GM12878 (cell line): ENCODE measurements around the gene DUOX2. TPM values are rescaled to one million over a fixed set of nuclear protein-coding genes. Genes with fewer than 3 reads are reported as not detected.

Experiments
- ATAC-seq: fragments of 200-7000 bp; cut with Tn5 transposase; 3 replicates; pipeline ENCODE4 v1.9.1; 2020; ENCODE audit warnings: mild to moderate bottlenecking, moderate library complexity
- BruUV-seq: library from RNA; stranded (reverse); fragments of 400-500 nt; replicated peaks from 2 replicates; lab custom pipeline; 2021; lab: Mats Ljungman, UMichigan
- CTCF ChIA-PET: fragments of 300-600 bp; sonication (Branson Sonifier 250); formaldehyde crosslinking; extraction: SDS; loops from one replicate; lab custom pipeline; 2021; ENCODE audit warnings: inconsistent platforms; lab: Yijun Ruan, JAX
- POLR2A ChIA-PET: fragments of 350-600 bp; formaldehyde crosslinking; extraction: SDS; loops from one replicate; lab custom pipeline; 2021; ENCODE audit warnings: inconsistent platforms; lab: Charles Lee
- RAD21 ChIA-PET: fragments of 300-600 bp; sonication (Branson Sonifier 250); formaldehyde crosslinking; loops from one replicate; lab custom pipeline; 2023; ENCODE audit warnings: antibody characterized with exemption; ENCODE audit not compliant: unreplicated experiment; lab: Charles Lee
- SMC1A ChIA-PET: fragments of 300-600 bp; sonication (Branson Sonifier 250); formaldehyde crosslinking; loops from one replicate; lab custom pipeline; 2023; ENCODE audit not compliant: unreplicated experiment, uncharacterized antibody; lab: Charles Lee
- DNase-seq: peaks from one replicate; pipeline ENCODE4 v3.0.0-alpha.2; 2011; ENCODE audit warnings: low read depth, low spot score
- FAIRE-seq: peaks from 3 replicates; lab custom pipeline; 2011; peaks lifted over from hg19 to GRCh38; lab: Jason Lieb, UNC
- H2AFZ ChIP-seq: 2 replicates; pipeline ENCODE4 v1.6.0; 2011; ENCODE audit warnings: low read depth, low read length, control low read depth; ENCODE audit not compliant: control insufficient read depth
- H3K27ac ChIP-seq: 2 replicates; pipeline ENCODE4 v1.5.1; 2011; ENCODE audit warnings: control low read depth; ENCODE audit not compliant: control insufficient read depth, insufficient read depth
- H3K27me3 ChIP-seq, 2 experiments: replicated peaks in 1 of 2; 2 replicates each; pipeline versions ENCODE4 v1.6.0 to v1.6.1; 2011; ENCODE audit warnings: low read length in 1 of 2; ENCODE audit not compliant: control insufficient read depth in 2 of 2, insufficient read depth in 2 of 2
- H3K36me3 ChIP-seq, 2 experiments: 2 replicates each; pipeline ENCODE4 v1.5.1; 2011; ENCODE audit warnings: low read length in 1 of 2; ENCODE audit not compliant: control insufficient read depth in 2 of 2, insufficient read depth in 2 of 2
- H3K4me1 ChIP-seq: 2 replicates; pipeline ENCODE4 v1.6.1; 2011; ENCODE audit warnings: mild to moderate bottlenecking, low read length, moderate library complexity, mixed read lengths; ENCODE audit not compliant: control insufficient read depth, insufficient read depth
- H3K4me2 ChIP-seq: 2 replicates; pipeline ENCODE4 v1.6.0; 2011; ENCODE audit warnings: control low read depth; ENCODE audit not compliant: control insufficient read depth, insufficient read depth
- H3K4me3 ChIP-seq: fragments of 200-600 bp; sonication (generic); 2 replicates; pipeline ENCODE4 v1.5.1; 2016
- H3K79me2 ChIP-seq: 2 replicates; pipeline ENCODE4 v1.6.0; 2011; ENCODE audit warnings: low read length; ENCODE audit not compliant: control insufficient read depth, insufficient read depth
- H3K9ac ChIP-seq: 2 replicates; pipeline ENCODE4 v1.8.0; 2011; ENCODE audit warnings: low read length, control low read depth, mixed read lengths; ENCODE audit not compliant: control insufficient read depth, insufficient read depth
- H3K9me3 ChIP-seq: replicated peaks from 3 replicates; pipeline ENCODE4 v1.5.1; 2011; ENCODE audit warnings: mild to moderate bottlenecking, low read length; ENCODE audit not compliant: control insufficient read depth, insufficient read depth
- H4K20me1 ChIP-seq: 2 replicates; pipeline ENCODE4 v1.6.0; 2011; ENCODE audit not compliant: control insufficient read depth, insufficient read depth
- CHD2 ChIP-seq: IDR thresholded peaks from 2 replicates; pipeline ENCODE4 v1.6.1; 2011; ENCODE audit warnings: low read depth, low read length, improper control_type of control experiment, borderline replicate concordance
- HDGF ChIP-seq: fragments of 450-650 bp; IDR thresholded peaks from 2 replicates; pipeline ENCODE4 v1.6.1; 2016; ENCODE audit warnings: antibody characterized with exemption
- NFYA ChIP-seq: IDR thresholded peaks from 2 replicates; pipeline ENCODE4 v1.6.1; 2011; ENCODE audit warnings: low read depth, mild to moderate bottlenecking, low read length, improper control_type of control experiment, borderline replicate concordance
- PBX3 ChIP-seq: IDR thresholded peaks from 2 replicates; pipeline ENCODE4 v1.6.1; 2011; ENCODE audit warnings: mild to moderate bottlenecking, low read depth, low read length, moderate library complexity; ENCODE audit not compliant: insufficient replicate concordance
- SPI1 ChIP-seq: IDR thresholded peaks from 2 replicates; pipeline ENCODE4 v1.6.1; 2011; ENCODE audit warnings: low read depth, mild to moderate bottlenecking, low read length, moderate library complexity, borderline replicate concordance; ENCODE audit not compliant: insufficient read depth
- TAF1 ChIP-seq: IDR thresholded peaks from 2 replicates; pipeline ENCODE4 v1.6.1; 2011; ENCODE audit warnings: mild to moderate bottlenecking, low read depth, low read length, borderline replicate concordance
- TARDBP ChIP-seq: IDR thresholded peaks from 2 replicates; pipeline ENCODE4 v1.6.1; 2016; ENCODE audit warnings: borderline replicate concordance
- ZNF207 ChIP-seq: fragments of 450-650 bp; IDR thresholded peaks from 2 replicates; pipeline ENCODE4 v1.6.1; 2014; ENCODE audit warnings: antibody characterized with exemption, mild to moderate bottlenecking, borderline replicate concordance
- WGBS: methylation state at CpG from one replicate; pipeline ENCODE4 v1.1.6; 2016; ENCODE audit warnings: low lambda C conversion rate; ENCODE audit not compliant: insufficient replicate concordance, insufficient coverage; ENCODE audit errors: missing lambda C conversion rate; 5-methylcytosine and 5-hydroxymethylcytosine counted together
- in situ Hi-C: fragments of 300-500 bp; cut with MboI; formaldehyde crosslinking; loops from 9 replicates; pipeline ENCODE4 v1.14.3; 2018; ENCODE audit warnings: mixed read lengths
- intact Hi-C: fragments of 100-400 bp; cut with micrococcal nuclease; formaldehyde crosslinking; loops from one replicate; pipeline ENCODE4 v1.14.2; 2022; ENCODE audit not compliant: unreplicated experiment
- polyA plus RNA-seq, 11 experiments: library from polyadenylated mRNA; depleted of rRNA in 4 of 11; unstranded in 6 of 11; stranded (reverse) in 5 of 11; fragments of >200 nt; fragmentation: Nextera tagmentation in 4 of 11; fragmentation: Illumina TruSeq in 1 of 11; extraction: Ambion mirVana in 4 of 11; extraction: Trizol in 1 of 11; gene quantifications; 1 replicate in 1 of 11; 2 replicates in 10 of 11; pipeline versions ENCODE4 v1.2.1 to v1.2.3, GENCODE V29; 2011 to 2016; ENCODE audit warnings: inconsistent platforms in 2 of 11, missing spikeins in 2 of 11, low read depth in 1 of 11
- total RNA-seq, 4 experiments: library from RNA; depleted of rRNA in 3 of 4; stranded (reverse); fragments of >200 nt in 3 of 4; fragmentation: Illumina TruSeq in 1 of 4; extraction: Trizol in 1 of 4; gene quantifications; 2 replicates each; pipeline versions ENCODE4 v1.2.1 to v1.2.3, GENCODE V29; 2013 to 2021

DUOX2 gene
- total and polyA plus RNA-seq, 10 of the 15 experiments (the other 5 are each of a cell fraction or from before 2014, with no cell fraction given), result 0.05 TPM; not detected in 9

- RAD21 ChIA-PET, result no interaction called here
- Histone ChIP-seq H2AFZ (no peak overlapping the region), H3K4me3 (no peak overlapping the region), H3K9me3 (no peaks in the 10 kb centered on the region), H3K4me1 (no peaks in the 10 kb centered on the region), H3K4me2 (no peak overlapping the region), H3K9ac (no peak overlapping the region), H3K79me2 (no peaks in the 10 kb centered on the region), H3K27me3 (no peaks in the 10 kb centered on the region), H4K20me1 (no peaks in the 10 kb centered on the region), H3K27ac (no peak overlapping the region), H3K36me3 (no peaks in the 10 kb centered on the region)
- in situ Hi-C loops (no loop called here), intact Hi-C loops (no loop called here)
- SMC1A ChIA-PET, result no interaction called here
- CTCF ChIA-PET, result interaction anchor here (1.2 to 1.9 kb wide), 2 partner anchors 14 to 22 kb away, joined by 4 to 6 read pairs; no protein-coding TSS in a partner anchor
- no TSS peak for BruUV-seq
- POLR2A ChIA-PET, result no interaction called here
- TF ChIP-seq PBX3, result no peak
- no peak for TF ChIP-seq TARDBP
- no peak for TF ChIP-seq NFYA
- TF ChIP-seq SPI1, result no peak
- no peak for TF ChIP-seq HDGF
- TF ChIP-seq CHD2, result no peak
- TF ChIP-seq TAF1, result no peak
- TF ChIP-seq ZNF207, result no peak
- FAIRE-seq, result no peak
- no peak for ATAC-seq
- WGBS, result 50% methylated on average over 1 of the region's 1 CpG
- DNase-seq, result no peak
Measured at GRCh38 chr15:45149060-45149459, 35.1 kb upstream of the DUOX2 start.
